A673 (cell line): ENCODE results near the gene CNP. TPM values are rescaled to one million over a fixed set of nuclear protein-coding genes. Genes with fewer than 3 reads are reported as not detected.

Experiments used
- BruUV-seq: library from RNA; stranded (reverse); fragments of 400-500 nt; replicated peaks from 2 replicates; lab custom pipeline; 2021; lab: Mats Ljungman, UMichigan
- CTCF ChIA-PET: fragments of 300-600 bp; sonication (Branson Sonifier 250); formaldehyde crosslinking; loops from one replicate; lab custom pipeline; 2022; ENCODE audit warnings: antibody characterized with exemption; lab: Charles Lee
- POLR2A ChIA-PET: fragments of 300-600 bp; sonication (Branson Sonifier 250); formaldehyde crosslinking; loops from one replicate; lab custom pipeline; 2022; ENCODE audit warnings: antibody characterized with exemption; ENCODE audit not compliant: low non-redundant PET; lab: Charles Lee
- DNase-seq: peaks from one replicate; pipeline ENCODE4 v3.0.0-alpha.2; 2015; ENCODE audit warnings: low spot score
- H3K27ac ChIP-seq: fragments of 200-600 bp; sonication (generic); 2 replicates; pipeline ENCODE4 v1.5.1; 2016; ENCODE audit warnings: mixed run types, low read depth, mild to moderate bottlenecking, mixed read lengths, antibody characterized with exemption, low read length; ENCODE audit not compliant: poor library complexity, severe bottlenecking
- H3K27me3 ChIP-seq: fragments of 200-600 bp; sonication (generic); replicated peaks from 2 replicates; pipeline ENCODE4 v1.6.1; 2017; ENCODE audit warnings: mixed run types, low read depth, mild to moderate bottlenecking, mixed read lengths, antibody characterized with exemption, low read length; ENCODE audit not compliant: insufficient read depth, poor library complexity
- H3K36me3 ChIP-seq: fragments of 200-600 bp; sonication (generic); 2 replicates; pipeline ENCODE4 v1.6.1; 2016; ENCODE audit warnings: mixed run types, mild to moderate bottlenecking, mixed read lengths, antibody characterized with exemption, low read length; ENCODE audit not compliant: insufficient read depth, poor library complexity, severe bottlenecking
- H3K4me1 ChIP-seq: fragments of 200-600 bp; sonication (generic); 2 replicates; pipeline ENCODE4 v1.6.1; 2017; ENCODE audit warnings: mixed run types, mild to moderate bottlenecking, mixed read lengths, antibody characterized with exemption, low read length; ENCODE audit not compliant: insufficient read depth, poor library complexity, severe bottlenecking
- H3K4me3 ChIP-seq: fragments of 200-600 bp; sonication (generic); 2 replicates; pipeline ENCODE4 v1.5.1; 2016; ENCODE audit warnings: low read depth, mixed run types, mild to moderate bottlenecking, mixed read lengths, low read length; ENCODE audit not compliant: poor library complexity, severe bottlenecking
- H3K9me3 ChIP-seq: fragments of 200-600 bp; sonication (generic); 2 replicates; pipeline ENCODE4 v1.6.1; 2016; ENCODE audit warnings: mixed run types, low read depth, mild to moderate bottlenecking, mixed read lengths, antibody characterized with exemption, low read length; ENCODE audit not compliant: poor library complexity, severe bottlenecking
- EZH2 ChIP-seq: fragments of 200-600 bp; sonication (generic); IDR thresholded peaks from 2 replicates; pipeline ENCODE4 v1.6.1; 2017; ENCODE audit warnings: borderline replicate concordance, low read depth, mild to moderate bottlenecking, mixed read lengths, antibody characterized with exemption, low read length; ENCODE audit not compliant: poor library complexity, severe bottlenecking
- intact Hi-C: fragments of 100-400 bp; cut with micrococcal nuclease; formaldehyde crosslinking; loops from one replicate; pipeline ENCODE4 v1.10.0; 2022; ENCODE audit not compliant: unreplicated experiment
- total RNA-seq: library from RNA; stranded (reverse); gene quantifications from 2 replicates; pipeline ENCODE4 v1.2.3, GENCODE V29; 2021
- TF ChIP-seq, protein P1 (sequence below): fragments of 300-800, 200-600 bp; sonication (generic); conservative IDR thresholded peaks from 2 replicates; pipeline ENCODE4 v1.5.1; 2017; ENCODE audit warnings: low read depth, mild to moderate bottlenecking, antibody characterized with exemption, low read length, moderate library complexity, mixed read lengths

The CNP gene
- total RNA-seq, 1 experiment from 2014 or later: 55.6 TPM

GRCh38 chr17:41943492-41943891, 23.1 kb upstream of the CNP start:
- H3K4me3 ChIP-seq: no peak overlapping the region
- H3K27ac ChIP-seq: no peak overlapping the region
- BruUV-seq: no TSS peak
- H3K9me3 ChIP-seq: no peaks in the 10 kb centered on the region
- no peaks in the 10 kb centered on the region for H3K36me3 ChIP-seq
- no peaks in the 10 kb centered on the region for H3K4me1 ChIP-seq
- TF ChIP-seq, protein P1, sequence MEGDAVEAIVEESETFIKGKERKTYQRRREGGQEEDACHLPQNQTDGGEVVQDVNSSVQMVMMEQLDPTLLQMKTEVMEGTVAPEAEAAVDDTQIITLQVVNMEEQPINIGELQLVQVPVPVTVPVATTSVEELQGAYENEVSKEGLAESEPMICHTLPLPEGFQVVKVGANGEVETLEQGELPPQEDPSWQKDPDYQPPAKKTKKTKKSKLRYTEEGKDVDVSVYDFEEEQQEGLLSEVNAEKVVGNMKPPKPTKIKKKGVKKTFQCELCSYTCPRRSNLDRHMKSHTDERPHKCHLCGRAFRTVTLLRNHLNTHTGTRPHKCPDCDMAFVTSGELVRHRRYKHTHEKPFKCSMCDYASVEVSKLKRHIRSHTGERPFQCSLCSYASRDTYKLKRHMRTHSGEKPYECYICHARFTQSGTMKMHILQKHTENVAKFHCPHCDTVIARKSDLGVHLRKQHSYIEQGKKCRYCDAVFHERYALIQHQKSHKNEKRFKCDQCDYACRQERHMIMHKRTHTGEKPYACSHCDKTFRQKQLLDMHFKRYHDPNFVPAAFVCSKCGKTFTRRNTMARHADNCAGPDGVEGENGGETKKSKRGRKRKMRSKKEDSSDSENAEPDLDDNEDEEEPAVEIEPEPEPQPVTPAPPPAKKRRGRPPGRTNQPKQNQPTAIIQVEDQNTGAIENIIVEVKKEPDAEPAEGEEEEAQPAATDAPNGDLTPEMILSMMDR: no peak
- no peak for TF ChIP-seq EZH2
- CTCF ChIA-PET: no interaction called here
- H3K27me3 ChIP-seq: no peaks in the 10 kb centered on the region
- POLR2A ChIA-PET: no interaction called here
- intact Hi-C loops: no loop called here
- DNase-seq: no peak

DNA sequence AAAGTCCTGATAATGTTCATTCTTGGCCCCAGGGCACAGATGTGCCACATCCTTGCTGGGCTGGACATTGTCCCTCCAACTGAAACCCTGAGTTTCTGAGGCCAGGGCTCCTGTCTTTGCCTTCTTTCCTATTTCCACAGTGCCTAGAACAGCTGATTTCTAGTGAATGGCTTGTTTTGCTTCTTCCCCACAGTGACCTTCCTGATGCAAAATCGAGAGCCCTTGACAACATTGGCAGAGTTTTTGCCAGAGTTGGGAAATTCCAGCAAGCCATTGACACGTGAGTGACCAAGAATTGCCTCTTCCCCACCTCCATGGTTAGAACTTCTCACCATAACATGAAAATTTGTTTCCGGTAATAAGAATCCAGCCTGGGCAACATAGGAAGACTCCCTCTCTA, 21.7 kb upstream of the CNP start:
- H3K4me3 ChIP-seq: no peak overlapping the region
- H3K27ac ChIP-seq: no peak overlapping the region
- TF ChIP-seq EZH2: no peak
- TF ChIP-seq, protein P1: no peak
- no peaks in the 10 kb centered on the region for H3K4me1 ChIP-seq
- CTCF ChIA-PET: no interaction called here
- DNase-seq: no peak
- no peaks in the 10 kb centered on the region for H3K9me3 ChIP-seq
- POLR2A ChIA-PET: no interaction called here
- no TSS peak for BruUV-seq
- no peaks in the 10 kb centered on the region for H3K27me3 ChIP-seq
- H3K36me3 ChIP-seq: no peaks in the 10 kb centered on the region
- intact Hi-C loops: no loop called here

DNA sequence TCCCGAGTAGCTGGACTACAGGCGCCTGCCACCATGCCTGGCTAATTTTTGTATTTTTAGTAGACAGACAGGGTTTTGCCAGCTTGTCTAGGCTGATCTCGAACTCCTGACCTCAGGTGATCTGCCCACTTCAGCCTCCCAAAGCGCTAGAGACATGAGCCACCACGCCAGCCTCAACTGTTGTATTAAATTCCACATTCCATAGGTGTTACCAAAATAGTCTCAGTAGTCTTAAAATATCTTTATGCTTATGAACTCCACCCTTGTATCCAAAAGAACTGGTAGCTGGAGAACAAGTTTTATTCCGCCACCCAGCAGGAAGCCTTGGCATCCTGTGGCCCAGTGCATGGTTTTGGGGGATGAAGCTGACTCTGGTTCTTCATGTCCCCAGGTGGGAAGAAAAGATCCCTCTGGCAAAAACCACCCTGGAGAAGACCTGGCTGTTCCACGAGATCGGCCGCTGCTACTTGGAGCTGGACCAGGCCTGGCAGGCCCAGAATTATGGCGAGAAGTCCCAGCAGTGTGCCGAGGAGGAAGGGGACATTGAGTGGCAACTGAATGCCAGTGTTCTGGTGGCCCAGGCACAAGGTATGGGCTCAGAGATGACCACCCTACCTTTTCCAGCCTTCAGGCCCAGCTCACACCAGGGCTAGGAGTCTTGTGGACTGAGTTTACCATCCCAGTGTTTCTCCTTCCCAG, 17.7 kb upstream of the CNP start:
- CTCF ChIA-PET: no interaction called here

More for the DNA sequence above, 17.7 kb upstream of the CNP start:
- no peak for DNase-seq
- Histone ChIP-seq H3K27me3 (no peaks in the 10 kb centered on the region), H3K4me1 (no peaks in the 10 kb centered on the region), H3K36me3 (no peaks in the 10 kb centered on the region), H3K27ac (no peak overlapping the region), H3K9me3 (no peaks in the 10 kb centered on the region), H3K4me3 (no peak overlapping the region)
- TF ChIP-seq, protein P1: no peak
- TF ChIP-seq EZH2: no peak
- intact Hi-C loops: no loop called here
- no TSS peak for BruUV-seq
- POLR2A ChIA-PET: no interaction called here
